ENCODE measurements around the gene PCP2.

DNA sequence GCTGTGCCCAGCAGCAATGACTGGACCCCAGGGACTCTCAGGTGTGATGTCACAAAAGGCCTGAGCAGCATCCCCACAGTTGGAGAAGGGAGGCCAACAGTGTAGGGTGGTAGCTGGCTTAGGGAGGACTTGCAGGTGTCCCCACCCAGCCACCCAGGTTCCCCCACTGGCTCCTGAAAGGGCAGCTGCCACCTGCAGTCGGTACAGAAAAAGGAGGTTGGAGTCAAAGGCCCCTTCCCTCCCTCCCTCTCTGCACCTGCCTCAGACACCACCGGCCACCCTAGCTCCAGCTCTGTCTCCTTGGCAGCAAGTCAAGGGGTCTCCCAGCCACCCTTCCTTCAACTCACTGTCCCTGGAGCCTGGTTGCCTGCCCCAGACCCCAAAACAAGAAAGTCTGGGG lies at the start of gene PCP2:
- TF ChIP-seq, protein P1, sequence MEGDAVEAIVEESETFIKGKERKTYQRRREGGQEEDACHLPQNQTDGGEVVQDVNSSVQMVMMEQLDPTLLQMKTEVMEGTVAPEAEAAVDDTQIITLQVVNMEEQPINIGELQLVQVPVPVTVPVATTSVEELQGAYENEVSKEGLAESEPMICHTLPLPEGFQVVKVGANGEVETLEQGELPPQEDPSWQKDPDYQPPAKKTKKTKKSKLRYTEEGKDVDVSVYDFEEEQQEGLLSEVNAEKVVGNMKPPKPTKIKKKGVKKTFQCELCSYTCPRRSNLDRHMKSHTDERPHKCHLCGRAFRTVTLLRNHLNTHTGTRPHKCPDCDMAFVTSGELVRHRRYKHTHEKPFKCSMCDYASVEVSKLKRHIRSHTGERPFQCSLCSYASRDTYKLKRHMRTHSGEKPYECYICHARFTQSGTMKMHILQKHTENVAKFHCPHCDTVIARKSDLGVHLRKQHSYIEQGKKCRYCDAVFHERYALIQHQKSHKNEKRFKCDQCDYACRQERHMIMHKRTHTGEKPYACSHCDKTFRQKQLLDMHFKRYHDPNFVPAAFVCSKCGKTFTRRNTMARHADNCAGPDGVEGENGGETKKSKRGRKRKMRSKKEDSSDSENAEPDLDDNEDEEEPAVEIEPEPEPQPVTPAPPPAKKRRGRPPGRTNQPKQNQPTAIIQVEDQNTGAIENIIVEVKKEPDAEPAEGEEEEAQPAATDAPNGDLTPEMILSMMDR (IDR thresholded peaks at IDR 0.05), result no peak
- TF ChIP-seq EP300 (IDR thresholded peaks at IDR 0.05), result no peak
- TF ChIP-seq, protein P2, sequence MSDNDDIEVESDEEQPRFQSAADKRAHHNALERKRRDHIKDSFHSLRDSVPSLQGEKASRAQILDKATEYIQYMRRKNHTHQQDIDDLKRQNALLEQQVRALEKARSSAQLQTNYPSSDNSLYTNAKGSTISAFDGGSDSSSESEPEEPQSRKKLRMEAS (IDR thresholded peaks at IDR 0.05), result no peak
- TF ChIP-seq RFX5 (IDR thresholded peaks at IDR 0.05), result no peak
- no peak for TF ChIP-seq JUN (IDR thresholded peaks at IDR 0.05)
- no peak for TF ChIP-seq RCOR1 (IDR thresholded peaks at IDR 0.05; ENCODE audit: low read depth, low read length)

Measured in A549 (cell line).